Esophagus squamous epithelium (tissue), 5 donors: ENCODE measurements around the gene HOXB4. TPM values are rescaled to one million over a fixed set of nuclear protein-coding genes. Genes with fewer than 3 reads are reported as not detected.
A peak's percentile ranks its signal among the peaks of the same experiment; 100 is the strongest.

Experiments used
- DNase-seq: peaks from one replicate; lab custom pipeline; 2025; lab: John Stamatoyannopoulos, UW
- H3K27ac ChIP-seq, 4 donors: fragments of 200-600 bp; sonication (generic); one replicate each; pipeline ENCODE4 v1.5.1; 2016 to 2019; ENCODE audit warnings: mild to moderate bottlenecking in 1 of 4
- H3K27me3 ChIP-seq, 4 donors: fragments of 200-600 bp; sonication (generic); 1 replicate in 3 of 4; 2 replicates in 1 of 4; pipeline versions ENCODE4 v1.5.1 to v1.6.0; 2017 to 2021; ENCODE audit warnings: antibody characterized with exemption in 1 of 4
- H3K36me3 ChIP-seq, 3 donors: fragments of 200-600 bp; sonication (generic); one replicate each; pipeline ENCODE4 v1.5.1; 2016 to 2019
- H3K4me1 ChIP-seq, 3 donors: fragments of 200-600 bp; sonication (generic); one replicate each; pipeline ENCODE4 v1.5.1; 2017 to 2019
- H3K4me3 ChIP-seq, 4 donors: fragments of 200-600 bp; sonication (generic); 1 replicate in 3 of 4; 2 replicates in 1 of 4; pipeline ENCODE4 v1.5.1; 2016 to 2019; ENCODE audit warnings: mild to moderate bottlenecking in 2 of 4, moderate library complexity in 1 of 4
- H3K9me3 ChIP-seq, 3 donors: fragments of 200-600 bp; sonication (generic); one replicate each; pipeline ENCODE4 v1.5.1; 2016 to 2019
- POLR2A ChIP-seq, 4 donors: fragments of 450-650 bp; IDR thresholded peaks; one replicate each; pipeline ENCODE4 v1.6.1; 2017; ENCODE audit warnings: antibody characterized with exemption in 4 of 4, mild to moderate bottlenecking in 4 of 4, moderate library complexity in 3 of 4
- WGBS, 2 donors: methylation state at CpG; one replicate each; pipeline ENCODE4 v1.1.5; 2018; 5-methylcytosine and 5-hydroxymethylcytosine counted together
- intact Hi-C: fragments of 100-400 bp; cut with DNase I; formaldehyde crosslinking; loops from one replicate; pipeline ENCODE4 v1.15.0; 2022
- total RNA-seq, 4 donors: library from RNA; depleted of rRNA; stranded (reverse); fragments of >200 nt; gene quantifications; one replicate each; pipeline ENCODE4 v1.1.0, GENCODE V29; 2016
- TF ChIP-seq, protein P1 (sequence below), 6 experiments: fragments of 450-650 bp in 4 of 6; fragments of 200-600 bp in 2 of 6; sonication (generic) in 2 of 6; IDR thresholded peaks; one replicate each; pipeline ENCODE4 v1.5.1; 2016 to 2019; ENCODE audit warnings: antibody characterized with exemption in 6 of 6, mild to moderate bottlenecking in 4 of 6, moderate library complexity in 4 of 6
- donor health status: DM: yes; HTN: yes; CAD: no.

Gene HOXB4
- total RNA-seq, 4 donors from 2014 or later, result 0.27 to 2.9 (median 1.8) TPM

DNA sequence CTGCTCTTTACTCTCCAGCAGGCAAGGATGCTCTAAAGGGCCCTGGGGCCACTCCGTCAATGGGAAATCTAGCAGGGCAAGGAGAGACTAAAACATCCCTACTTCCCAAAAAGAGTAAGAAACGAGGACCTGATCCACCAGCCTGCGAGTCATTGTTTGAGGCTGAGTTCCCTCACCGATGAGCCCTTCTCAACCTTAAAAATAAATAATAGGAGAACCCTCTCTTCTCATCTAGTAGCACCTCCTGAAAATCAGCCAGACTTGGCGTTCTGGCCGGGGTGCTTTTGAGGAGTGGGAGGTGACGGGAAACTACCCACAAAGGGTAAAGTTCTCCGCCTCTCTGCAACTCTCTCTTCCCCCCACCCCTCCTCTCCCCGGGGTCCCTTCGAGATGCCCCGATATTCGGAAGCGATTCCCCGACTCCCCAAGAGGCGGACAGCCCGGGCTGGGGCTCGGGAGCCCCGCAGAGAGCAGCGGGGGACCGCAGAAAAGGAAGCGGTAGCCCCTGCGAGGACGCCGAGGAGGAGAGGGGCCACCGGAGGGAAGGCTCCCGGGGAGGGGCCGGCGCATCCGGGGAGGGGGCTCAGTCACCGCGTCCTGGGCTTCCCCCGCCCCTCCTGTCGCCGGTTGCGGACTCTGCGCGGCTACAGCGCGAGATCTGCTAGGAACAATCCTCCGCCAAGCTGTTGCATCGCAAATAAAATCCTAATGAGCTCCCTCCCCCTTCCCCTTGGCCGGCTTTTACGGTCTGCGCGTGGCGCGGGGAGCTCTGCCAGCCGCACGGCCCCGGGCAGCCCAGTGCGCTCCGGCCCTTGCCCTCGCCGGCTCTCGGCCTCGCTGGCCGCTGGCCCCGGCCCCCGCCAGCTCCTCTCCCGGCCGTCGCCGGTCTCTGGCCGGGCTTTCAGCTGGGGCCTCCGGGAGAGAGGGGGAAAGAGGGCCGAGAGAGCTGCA, 46.7 kb upstream of the HOXB4 start:
- 4 to 8% methylated on average over 6 to 14 of the region's 66 CpGs for WGBS, 2 donors
- H3K27ac ChIP-seq, result no peak overlapping the region
- intact Hi-C loops, result no loop called here

DNA sequence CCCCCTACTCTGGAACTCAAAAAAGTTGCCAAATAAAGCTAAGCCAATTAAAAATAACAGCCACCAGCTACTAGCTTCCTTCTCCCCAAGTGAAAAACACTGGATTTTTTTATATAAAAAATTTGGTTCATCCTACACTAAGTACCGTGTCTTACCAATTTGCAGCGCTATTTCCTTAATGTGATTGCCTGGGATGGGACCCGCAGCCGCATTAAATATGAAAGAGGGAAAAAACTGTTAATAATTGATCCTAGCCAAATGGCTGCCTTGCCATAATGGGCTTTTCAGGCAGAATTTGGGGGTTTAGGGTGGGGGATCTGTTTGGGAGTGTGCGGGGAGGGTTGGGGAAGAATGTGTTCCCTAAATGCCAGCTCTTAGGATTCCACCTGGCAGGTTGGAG, 46.0 kb upstream of the HOXB4 start:
- Histone ChIP-seq H3K9me3 (no peaks in the 10 kb centered on the region), H3K4me3 (no peak overlapping the region), H3K36me3 (no peaks in the 10 kb centered on the region), H3K27me3 (peaks cover 48 to 100% (median 80%) of the 10 kb centered on the region in 4 donors), H3K4me1 (peaks cover 22 to 29% (median 23%) of the 10 kb centered on the region in 3 donors), H3K27ac (no peak overlapping the region)
- no peak for TF ChIP-seq POLR2A (IDR thresholded peaks at IDR 0.05)
- TF ChIP-seq, protein P1, sequence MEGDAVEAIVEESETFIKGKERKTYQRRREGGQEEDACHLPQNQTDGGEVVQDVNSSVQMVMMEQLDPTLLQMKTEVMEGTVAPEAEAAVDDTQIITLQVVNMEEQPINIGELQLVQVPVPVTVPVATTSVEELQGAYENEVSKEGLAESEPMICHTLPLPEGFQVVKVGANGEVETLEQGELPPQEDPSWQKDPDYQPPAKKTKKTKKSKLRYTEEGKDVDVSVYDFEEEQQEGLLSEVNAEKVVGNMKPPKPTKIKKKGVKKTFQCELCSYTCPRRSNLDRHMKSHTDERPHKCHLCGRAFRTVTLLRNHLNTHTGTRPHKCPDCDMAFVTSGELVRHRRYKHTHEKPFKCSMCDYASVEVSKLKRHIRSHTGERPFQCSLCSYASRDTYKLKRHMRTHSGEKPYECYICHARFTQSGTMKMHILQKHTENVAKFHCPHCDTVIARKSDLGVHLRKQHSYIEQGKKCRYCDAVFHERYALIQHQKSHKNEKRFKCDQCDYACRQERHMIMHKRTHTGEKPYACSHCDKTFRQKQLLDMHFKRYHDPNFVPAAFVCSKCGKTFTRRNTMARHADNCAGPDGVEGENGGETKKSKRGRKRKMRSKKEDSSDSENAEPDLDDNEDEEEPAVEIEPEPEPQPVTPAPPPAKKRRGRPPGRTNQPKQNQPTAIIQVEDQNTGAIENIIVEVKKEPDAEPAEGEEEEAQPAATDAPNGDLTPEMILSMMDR (IDR thresholded peaks at IDR 0.05), result no peak
- no peak for DNase-seq
- 22 to 39% methylated on average over 5 of the region's 5 CpGs for WGBS, 2 donors
- intact Hi-C loops, result no loop called here

More for the DNA sequence above, 46.7 kb upstream of the HOXB4 start:
- Histone ChIP-seq H3K27me3 (peaks cover 42 to 100% (median 78%) of the 10 kb centered on the region in 4 donors), H3K9me3 (no peaks in the 10 kb centered on the region), H3K36me3 (no peaks in the 10 kb centered on the region), H3K4me3 (peak overlapping the region in 3 of 4 donors; percentile 3 to 61 (median 35)), H3K4me1 (peaks cover 22 to 26% (median 23%) of the 10 kb centered on the region in 3 donors)
- DNase-seq, result no peak
- no peak for TF ChIP-seq POLR2A (IDR thresholded peaks at IDR 0.05)
- TF ChIP-seq, protein P1 (IDR thresholded peaks at IDR 0.05), result no peak

DNA sequence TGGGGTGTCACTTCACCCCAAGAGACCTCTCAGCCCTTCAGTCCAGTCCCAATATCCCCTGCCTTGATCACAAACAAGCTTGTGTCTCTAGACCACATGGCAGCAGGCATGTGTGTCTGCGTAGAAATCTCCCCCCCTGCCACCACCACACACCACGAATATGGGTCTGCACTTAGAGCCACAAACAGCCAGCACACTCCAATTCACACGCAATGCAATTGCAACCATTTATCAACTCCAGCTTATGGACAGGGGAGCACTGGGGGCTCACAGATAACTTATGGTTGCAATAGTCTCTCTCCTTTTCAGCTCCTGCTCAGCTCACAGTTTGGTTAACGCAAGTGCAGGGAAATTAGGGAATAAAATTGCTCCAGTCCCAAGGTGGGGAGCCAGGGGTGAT, 45.4 kb upstream of the HOXB4 start:
- H3K9me3 ChIP-seq, result no peaks in the 10 kb centered on the region
- no peak for DNase-seq
- peaks cover 48 to 100% (median 77%) of the 10 kb centered on the region in 4 donors for H3K27me3 ChIP-seq
- H3K27ac ChIP-seq, result no peak overlapping the region
- no peak overlapping the region for H3K4me3 ChIP-seq
- intact Hi-C loops, result no loop called here
- WGBS, 2 donors, result 22 to 38% methylated on average over 3 to 4 of the region's 4 CpGs
- no peak for TF ChIP-seq POLR2A (IDR thresholded peaks at IDR 0.05)
- TF ChIP-seq, protein P1 (IDR thresholded peaks at IDR 0.05), result no peak
- peaks cover 22 to 34% (median 23%) of the 10 kb centered on the region in 3 donors for H3K4me1 ChIP-seq
- H3K36me3 ChIP-seq, result no peaks in the 10 kb centered on the region

DNA sequence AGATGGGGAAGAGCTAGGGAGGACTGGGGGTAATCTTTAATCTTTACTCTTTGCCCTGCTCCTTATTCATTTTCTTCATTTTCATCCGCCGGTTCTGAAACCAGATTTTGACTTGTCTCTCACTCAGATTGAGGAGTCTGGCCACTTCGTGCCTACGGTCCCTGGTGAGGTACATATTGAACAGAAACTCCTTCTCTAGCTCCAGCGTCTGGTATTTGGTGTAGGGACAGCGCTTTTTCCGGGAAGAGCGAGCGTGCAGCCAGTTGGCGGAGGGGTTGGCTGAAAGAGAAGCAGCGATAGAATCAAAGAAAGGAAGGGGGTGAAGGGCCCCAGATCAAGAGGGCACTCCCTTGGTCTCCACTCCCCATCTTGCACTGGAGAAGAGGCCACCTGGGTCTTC, 44.7 kb upstream of the HOXB4 start:
- Histone ChIP-seq H3K36me3 (no peaks in the 10 kb centered on the region), H3K27me3 (peaks cover 48 to 100% (median 76%) of the 10 kb centered on the region in 4 donors), H3K9me3 (no peaks in the 10 kb centered on the region), H3K27ac (no peak overlapping the region), H3K4me3 (no peak overlapping the region), H3K4me1 (peaks cover 22 to 41% (median 23%) of the 10 kb centered on the region in 3 donors)
- DNase-seq, result no peak
- intact Hi-C loops, result no loop called here
- 19 to 41% methylated on average over 10 to 11 of the region's 11 CpGs for WGBS, 2 donors
- TF ChIP-seq, protein P1 (IDR thresholded peaks at IDR 0.05), result no peak
- no peak for TF ChIP-seq POLR2A (IDR thresholded peaks at IDR 0.05)
